SK-N-SH treated with all-trans-retinoic acid at 6 μM for 48 hours (cell line): ENCODE measurements around the gene SIRT2.

ENCODE experiments used
- ATAC-seq: fragments of 200-7000 bp; cut with Tn5 transposase; 3 replicates; pipeline ENCODE4 v1.9.1; 2020; ENCODE audit warnings: mild to moderate bottlenecking, moderate library complexity
- BACH2 ChIP-seq: fragments of 250-450 bp; sonication (Bioruptor Pico); IDR thresholded peaks from 2 replicates; pipeline ENCODE4 v1.9.0; 2021; ENCODE audit warnings: mild to moderate bottlenecking, borderline replicate concordance
- CREB5 ChIP-seq: fragments of 250-450 bp; sonication (Bioruptor Pico); IDR thresholded peaks from 2 replicates; pipeline ENCODE4 v1.5.1; 2020; ENCODE audit warnings: low read depth, mild to moderate bottlenecking, moderate library complexity
- CSDC2 ChIP-seq: fragments of 250-450 bp; sonication (Bioruptor Pico); IDR thresholded peaks from 2 replicates; pipeline ENCODE4 v1.5.0; 2020; ENCODE audit warnings: mild to moderate bottlenecking, moderate library complexity
- CSRNP3 ChIP-seq: fragments of 250-450 bp; sonication (Bioruptor Pico); IDR thresholded peaks from 2 replicates; pipeline ENCODE4 v1.5.1; 2021; ENCODE audit warnings: mild to moderate bottlenecking, moderate library complexity
- ESRRG ChIP-seq: fragments of 250-450 bp; sonication (Bioruptor Pico); IDR thresholded peaks from 2 replicates; pipeline ENCODE4 v1.6.1; 2021; ENCODE audit warnings: mild to moderate bottlenecking
- GLIS3 ChIP-seq: fragments of 250-450 bp; sonication (Bioruptor Pico); IDR thresholded peaks from 2 replicates; pipeline ENCODE4 v1.5.0; 2020; ENCODE audit warnings: mild to moderate bottlenecking, moderate library complexity
- ISL1 ChIP-seq: fragments of 250-450 bp; sonication (Bioruptor Pico); IDR thresholded peaks from 2 replicates; pipeline ENCODE4 v2.1.2; 2022; ENCODE audit warnings: mild to moderate bottlenecking, moderate library complexity
- PATZ1 ChIP-seq: fragments of 250-450 bp; sonication (Bioruptor Pico); IDR thresholded peaks from 2 replicates; pipeline ENCODE4 v1.8.0; 2020; ENCODE audit warnings: mild to moderate bottlenecking, moderate library complexity, borderline replicate concordance
- POU6F1 ChIP-seq: fragments of 250-450 bp; sonication (Bioruptor Pico); IDR thresholded peaks from 2 replicates; pipeline ENCODE4 v1.8.0; 2021; ENCODE audit warnings: low read depth, mild to moderate bottlenecking, moderate library complexity, borderline replicate concordance
- PPARA ChIP-seq: fragments of 250-450 bp; sonication (Bioruptor Pico); IDR thresholded peaks from 2 replicates; pipeline ENCODE4 v1.5.0; 2020; ENCODE audit warnings: mild to moderate bottlenecking, borderline replicate concordance
- RARB ChIP-seq: fragments of 250-450 bp; sonication (Bioruptor Pico); IDR thresholded peaks from 2 replicates; pipeline ENCODE4 v1.8.0; 2021; ENCODE audit warnings: mild to moderate bottlenecking, moderate library complexity
- SNAI2 ChIP-seq: fragments of 250-450 bp; sonication (Bioruptor Pico); IDR thresholded peaks from 2 replicates; pipeline ENCODE4 v1.5.0; 2020; ENCODE audit warnings: mild to moderate bottlenecking, moderate library complexity
- TCF4 ChIP-seq: fragments of 250-450 bp; sonication (Bioruptor Pico); IDR thresholded peaks from 2 replicates; pipeline ENCODE4 v1.8.0; 2021; ENCODE audit warnings: mild to moderate bottlenecking, moderate library complexity, borderline replicate concordance
- TOX ChIP-seq: fragments of 250-450 bp; sonication (Bioruptor Pico); IDR thresholded peaks from 2 replicates; pipeline ENCODE4 v1.8.0; 2021; ENCODE audit warnings: mild to moderate bottlenecking, moderate library complexity, borderline replicate concordance
- TSHZ2 ChIP-seq: fragments of 250-450 bp; sonication (Bioruptor Pico); IDR thresholded peaks from 2 replicates; pipeline ENCODE4 v1.5.0; 2020; ENCODE audit warnings: mild to moderate bottlenecking, moderate library complexity
- ZC3H10 ChIP-seq: fragments of 250-450 bp; sonication (Bioruptor Pico); IDR thresholded peaks from 2 replicates; pipeline ENCODE4 v1.5.1; 2021; ENCODE audit warnings: mild to moderate bottlenecking, moderate library complexity
- ZFP3 ChIP-seq: fragments of 250-450 bp; sonication (Bioruptor Pico); IDR thresholded peaks from 2 replicates; pipeline ENCODE4 v1.5.0; 2020; ENCODE audit warnings: mild to moderate bottlenecking, moderate library complexity
- ZNF565 ChIP-seq: fragments of 450-650 bp; formaldehyde crosslinking; conservative IDR thresholded peaks from 2 replicates; pipeline ENCODE4 v1.5.0; 2020; ENCODE audit warnings: low read depth, mild to moderate bottlenecking, moderate library complexity
- ZNF8 ChIP-seq: fragments of 450-650 bp; formaldehyde crosslinking; IDR thresholded peaks from 2 replicates; pipeline ENCODE4 v1.5.0; 2020; ENCODE audit warnings: mild to moderate bottlenecking, moderate library complexity

SIRT2 gene

GRCh38 chr19:38931521-38931793 is 32.0 kb upstream of the SIRT2 start (continued):
- TF ChIP-seq ESRRG (CRISPR knock-in tag) (no peak), PPARA (CRISPR knock-in tag) (no peak), ZFP3 (CRISPR knock-in tag) (no peak)

- no peak for TF ChIP-seq PATZ1 (CRISPR knock-in tag)
- no peak for TF ChIP-seq ESRRG (CRISPR knock-in tag)
- TF ChIP-seq CSRNP3: no peak
- no peak for TF ChIP-seq TOX (CRISPR knock-in tag)
- no peak for TF ChIP-seq SNAI2 (CRISPR knock-in tag)
- TF ChIP-seq ISL1 (CRISPR knock-in tag): no peak
- TF ChIP-seq PPARA (CRISPR knock-in tag): no peak
- no peak for TF ChIP-seq ZNF565 (CRISPR knock-in tag)
- TF ChIP-seq POU6F1: no peak
- TF ChIP-seq GLIS3 (CRISPR knock-in tag): no peak
- no peak for TF ChIP-seq ZC3H10 (CRISPR knock-in tag)
- TF ChIP-seq BACH2 (CRISPR knock-in tag): no peak
- TF ChIP-seq CSDC2 (CRISPR knock-in tag): no peak
- TF ChIP-seq TCF4 (CRISPR knock-in tag): no peak
- peak; percentile 99 for ATAC-seq
Observed at GRCh38 chr19:38930776-38931520, 31.5 kb upstream of the SIRT2 start, which contains the start of gene MRPS12. MRPS12 (plus strand) TSS chr19:38930944; CDS start chr19:38931295, 351 bp downstream.

GRCh38 chr19:38929929-38930775 is 30.7 kb upstream of the SIRT2 start, which contains the start of gene SARS2:
SARS2 (minus strand) TSS chr19:38930763; CDS start chr19:38930736, 27 bp downstream.
- no peak for TF ChIP-seq TOX (CRISPR knock-in tag)
- 0 out of 2 replicates have a peak, but pooled peaks have one; percentile 29 for TF ChIP-seq TSHZ2
- no peak for TF ChIP-seq RARB (CRISPR knock-in tag)
- TF ChIP-seq ISL1 (CRISPR knock-in tag): no peak
- ATAC-seq: peak; percentile 73

GRCh38 chr19:38928391-38929001 is 29.1 kb upstream of the SIRT2 start:
- TF ChIP-seq ZFP3 (CRISPR knock-in tag): no peak
- no peak for TF ChIP-seq ZNF8 (CRISPR knock-in tag)
- no peak for TF ChIP-seq TSHZ2
- no peak for TF ChIP-seq TOX (CRISPR knock-in tag)
- TF ChIP-seq POU6F1: no peak
- no peak for TF ChIP-seq BACH2 (CRISPR knock-in tag)
- TF ChIP-seq CREB5 (CRISPR knock-in tag): no peak
- ATAC-seq: no peak
